Activated naive CD8-positive, alpha-beta T cell (primary cell): ENCODE data around the gene DISP3.

Source experiments
- H3K27ac Mint-ChIP-seq: one replicate; pipeline ENCODE4 v1.8.0; 2021; ENCODE audit warnings: mixed read lengths
- H3K27me3 Mint-ChIP-seq: one replicate; pipeline ENCODE4 v1.8.0; 2021; ENCODE audit warnings: mixed read lengths
- H3K36me3 Mint-ChIP-seq: one replicate; pipeline ENCODE4 v1.8.0; 2021; ENCODE audit warnings: mixed read lengths
- H3K4me1 Mint-ChIP-seq: one replicate; pipeline ENCODE4 v1.8.0; 2021; ENCODE audit warnings: low read depth, mixed read lengths
- H3K4me3 Mint-ChIP-seq: one replicate; pipeline ENCODE4 v1.8.0; 2021; ENCODE audit warnings: mild to moderate bottlenecking, mixed read lengths
- H3K9me3 Mint-ChIP-seq: one replicate; pipeline ENCODE4 v1.8.0; 2021; ENCODE audit warnings: low read depth, mixed read lengths

Gene DISP3

GRCh38 chr1:11505591-11506538 lies 26.9 kb downstream of the DISP3 start:
- H3K27me3 Mint-ChIP-seq = peaks cover 4% of the 10 kb centered on the region
- peaks cover 15% of the 10 kb centered on the region for H3K9me3 Mint-ChIP-seq
- H3K36me3 Mint-ChIP-seq = peaks cover 17% of the 10 kb centered on the region
- no peaks in the 10 kb centered on the region for H3K4me1 Mint-ChIP-seq
- H3K27ac Mint-ChIP-seq = no peak overlapping the region
- no peak overlapping the region for H3K4me3 Mint-ChIP-seq

- no peaks in the 10 kb centered on the region for H3K4me1 Mint-ChIP-seq
- H3K27me3 Mint-ChIP-seq = peaks cover 2% of the 10 kb centered on the region
- H3K27ac Mint-ChIP-seq = no peak overlapping the region
- peaks cover 23% of the 10 kb centered on the region for H3K36me3 Mint-ChIP-seq
- H3K9me3 Mint-ChIP-seq = peaks cover 17% of the 10 kb centered on the region
- no peak overlapping the region for H3K4me3 Mint-ChIP-seq
Observed at GRCh38 chr1:11507309-11507708, 28.4 kb downstream of the DISP3 start.

- H3K4me1 Mint-ChIP-seq = no peaks in the 10 kb centered on the region
Observed at GRCh38 chr1:11513681-11514080, 34.7 kb downstream of the DISP3 start.

GRCh38 chr1:11514366-11514765 lies 35.4 kb downstream of the DISP3 start:
- Mint-ChIP-seq H3K4me3 (no peak overlapping the region), H3K9me3 (peaks cover 6% of the 10 kb centered on the region), H3K36me3 (peaks cover 20% of the 10 kb centered on the region), H3K27ac (no peak overlapping the region), H3K27me3 (peaks cover 6% of the 10 kb centered on the region), H3K4me1 (no peaks in the 10 kb centered on the region)

More at GRCh38 chr1:11513681-11514080, 34.7 kb downstream of the DISP3 start:
- peaks cover 23% of the 10 kb centered on the region for H3K36me3 Mint-ChIP-seq
- no peak overlapping the region for H3K27ac Mint-ChIP-seq
- no peak overlapping the region for H3K4me3 Mint-ChIP-seq
- peaks cover 6% of the 10 kb centered on the region for H3K27me3 Mint-ChIP-seq
- H3K9me3 Mint-ChIP-seq = peaks cover 6% of the 10 kb centered on the region

GRCh38 chr1:11515368-11516300 lies 36.7 kb downstream of the DISP3 start:
- Mint-ChIP-seq H3K9me3 (peaks cover 6% of the 10 kb centered on the region), H3K27ac (no peak overlapping the region), H3K4me3 (no peak overlapping the region), H3K36me3 (peaks cover 18% of the 10 kb centered on the region), H3K27me3 (peaks cover 6% of the 10 kb centered on the region), H3K4me1 (no peaks in the 10 kb centered on the region)

GRCh38 chr1:11516961-11517635 lies 38.1 kb downstream of the DISP3 start:
- peaks cover 12% of the 10 kb centered on the region for H3K36me3 Mint-ChIP-seq
- H3K4me3 Mint-ChIP-seq = no peak overlapping the region
- no peaks in the 10 kb centered on the region for H3K4me1 Mint-ChIP-seq
- H3K27ac Mint-ChIP-seq = no peak overlapping the region
- H3K27me3 Mint-ChIP-seq = peaks cover 6% of the 10 kb centered on the region
- H3K9me3 Mint-ChIP-seq = peaks cover 6% of the 10 kb centered on the region

GRCh38 chr1:11518016-11518701 lies 39.2 kb downstream of the DISP3 start:
- H3K27ac Mint-ChIP-seq = no peak overlapping the region
- peaks cover 6% of the 10 kb centered on the region for H3K36me3 Mint-ChIP-seq
- H3K9me3 Mint-ChIP-seq = no peaks in the 10 kb centered on the region
- H3K4me3 Mint-ChIP-seq = no peak overlapping the region
- no peaks in the 10 kb centered on the region for H3K4me1 Mint-ChIP-seq
- peaks cover 1% of the 10 kb centered on the region for H3K27me3 Mint-ChIP-seq

- peaks cover 1% of the 10 kb centered on the region for H3K27me3 Mint-ChIP-seq
- peaks cover 3% of the 10 kb centered on the region for H3K36me3 Mint-ChIP-seq
- no peaks in the 10 kb centered on the region for H3K4me1 Mint-ChIP-seq
- H3K4me3 Mint-ChIP-seq = no peak overlapping the region
- H3K9me3 Mint-ChIP-seq = no peaks in the 10 kb centered on the region
- H3K27ac Mint-ChIP-seq = no peak overlapping the region
Observed at GRCh38 chr1:11518791-11519628, 40.1 kb downstream of the DISP3 start.

- no peaks in the 10 kb centered on the region for H3K9me3 Mint-ChIP-seq
- H3K36me3 Mint-ChIP-seq = peaks cover 3% of the 10 kb centered on the region
- H3K27me3 Mint-ChIP-seq = peaks cover 1% of the 10 kb centered on the region
- H3K4me3 Mint-ChIP-seq = no peak overlapping the region
- no peaks in the 10 kb centered on the region for H3K4me1 Mint-ChIP-seq
- no peak overlapping the region for H3K27ac Mint-ChIP-seq
Observed at GRCh38 chr1:11519629-11520031, 40.7 kb downstream of the DISP3 start.

- no peak overlapping the region for H3K4me3 Mint-ChIP-seq
- H3K36me3 Mint-ChIP-seq = peaks cover 3% of the 10 kb centered on the region
- peaks cover 1% of the 10 kb centered on the region for H3K27me3 Mint-ChIP-seq
- no peaks in the 10 kb centered on the region for H3K9me3 Mint-ChIP-seq
- H3K27ac Mint-ChIP-seq = no peak overlapping the region
- no peaks in the 10 kb centered on the region for H3K4me1 Mint-ChIP-seq
Observed at GRCh38 chr1:11520531-11521233, 41.7 kb downstream of the DISP3 start.

GRCh38 chr1:11521582-11522399 lies 42.8 kb downstream of the DISP3 start:
- Mint-ChIP-seq H3K27ac (no peak overlapping the region), H3K4me1 (no peaks in the 10 kb centered on the region), H3K4me3 (no peak overlapping the region), H3K36me3 (no peaks in the 10 kb centered on the region), H3K27me3 (no peaks in the 10 kb centered on the region), H3K9me3 (no peaks in the 10 kb centered on the region)

- no peaks in the 10 kb centered on the region for H3K36me3 Mint-ChIP-seq
- no peak overlapping the region for H3K27ac Mint-ChIP-seq
- no peaks in the 10 kb centered on the region for H3K9me3 Mint-ChIP-seq
- H3K27me3 Mint-ChIP-seq = no peaks in the 10 kb centered on the region
- H3K4me3 Mint-ChIP-seq = no peak overlapping the region
- H3K4me1 Mint-ChIP-seq = no peaks in the 10 kb centered on the region
Observed at GRCh38 chr1:11522400-11523235, 43.7 kb downstream of the DISP3 start.
